HG03175 (cell line): ENCODE measurements around the gene PLEKHA5.
"Not testable (repeated sequence)": the region's sequence is repeated elsewhere in the genome, so short reads cannot be mapped to it uniquely, and the experiment has no call there.

Experiments used
- ATAC-seq: cut with Tn5 transposase; IDR thresholded peaks from one replicate; pipeline ENCODE4 v1.9.1; 2021; ENCODE audit warnings: mild to moderate bottlenecking, moderate library complexity; ENCODE audit not compliant: unreplicated experiment

PLEKHA5 gene

DNA sequence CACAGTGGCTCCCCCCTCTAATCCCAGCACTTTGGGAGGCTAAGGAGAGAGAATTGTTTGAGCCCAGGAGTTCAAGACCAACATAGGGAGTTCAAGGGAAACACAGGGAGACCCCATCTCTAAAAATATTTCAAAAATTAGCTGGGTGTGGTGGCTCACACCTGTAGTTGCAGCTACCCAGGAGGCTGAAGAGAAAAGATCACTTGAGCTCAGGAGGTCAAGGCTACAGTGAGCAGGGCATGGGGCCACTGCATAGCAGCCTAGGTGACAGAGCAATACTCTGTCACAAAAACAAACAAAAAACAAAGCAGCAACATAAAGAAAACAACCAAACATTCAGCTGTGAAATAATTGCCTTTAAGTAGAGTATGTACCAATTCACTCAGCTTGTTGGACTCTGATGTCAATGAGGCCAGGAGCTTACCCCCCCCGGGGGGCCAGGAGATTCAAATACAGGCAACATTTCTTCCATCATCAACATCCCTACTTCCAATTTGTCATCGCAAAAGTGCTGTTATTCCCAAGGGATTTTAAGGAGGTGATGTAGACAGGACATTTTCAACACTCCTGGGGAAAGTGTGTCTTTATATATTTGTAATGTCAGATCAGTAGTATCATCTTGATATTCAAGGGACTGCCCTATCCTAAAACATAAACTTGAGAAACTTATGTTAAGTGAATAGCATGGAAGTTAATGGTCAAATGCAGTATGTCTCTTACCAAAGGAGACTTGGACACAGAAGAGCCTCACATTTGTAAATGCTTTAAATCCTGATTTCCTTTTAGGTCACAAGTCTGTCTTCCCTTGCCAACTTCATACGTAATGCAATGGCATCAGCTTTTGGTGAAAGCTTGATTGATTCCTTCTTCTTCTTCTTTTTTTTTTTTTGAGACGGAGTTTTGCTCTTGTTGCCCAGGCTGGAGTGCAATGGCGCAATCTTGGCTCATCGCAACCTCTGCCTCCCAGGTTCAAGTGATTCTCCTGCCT is 269.1 kb downstream of the PLEKHA5 start:
- ATAC-seq = no peak

DNA sequence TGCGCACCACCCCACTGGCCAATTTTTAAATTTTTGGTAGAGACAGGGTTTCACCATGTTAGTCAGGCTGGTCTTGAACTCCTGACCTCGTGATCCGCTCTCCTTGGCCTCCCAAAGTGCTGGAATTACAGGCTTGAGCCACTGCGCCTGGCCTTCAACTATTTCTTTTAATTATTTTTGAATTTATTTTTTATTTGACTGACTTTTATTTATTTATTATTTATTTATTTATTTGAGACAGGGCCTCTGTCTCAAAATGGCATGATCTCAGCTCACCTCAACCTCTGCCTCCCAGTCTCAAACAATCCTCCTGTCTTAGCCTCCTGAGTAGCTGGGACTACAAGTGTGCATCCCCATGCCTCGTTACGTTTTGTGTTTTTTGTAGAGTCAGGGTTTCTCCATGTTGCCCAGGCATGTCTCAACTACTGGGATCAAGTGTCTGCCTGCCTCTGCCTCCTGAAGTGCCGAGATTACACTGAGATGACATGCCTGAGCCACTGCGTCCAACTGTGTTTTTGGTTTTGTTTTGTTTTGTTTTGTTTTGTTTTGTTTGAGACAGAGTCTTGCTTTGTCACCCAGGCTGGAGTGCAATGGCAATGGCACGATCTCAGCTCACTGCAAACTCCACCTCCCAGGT is 271.2 kb downstream of the PLEKHA5 start:
- ATAC-seq = not testable (repeated sequence)

DNA sequence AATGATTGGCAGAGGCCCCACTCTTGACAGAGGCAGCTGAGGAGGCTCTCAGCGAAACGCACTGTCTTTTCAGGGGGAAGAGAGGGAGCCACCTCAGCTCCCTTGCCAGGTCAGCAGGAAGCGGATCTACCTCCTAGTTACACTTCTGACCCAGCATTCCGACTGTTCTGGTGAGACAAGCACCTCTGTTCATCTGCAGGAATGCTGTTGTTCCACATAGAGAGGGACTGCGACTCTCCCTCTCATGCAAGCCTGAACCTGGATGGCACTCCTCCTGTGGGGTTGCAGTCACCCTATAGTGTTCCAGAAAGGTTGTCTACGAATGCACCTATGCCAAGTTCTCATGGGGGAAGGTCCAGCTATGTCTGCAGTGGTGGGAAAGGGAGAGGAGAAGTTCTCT is 272.7 kb downstream of the PLEKHA5 start:
- ATAC-seq = no peak

DNA sequence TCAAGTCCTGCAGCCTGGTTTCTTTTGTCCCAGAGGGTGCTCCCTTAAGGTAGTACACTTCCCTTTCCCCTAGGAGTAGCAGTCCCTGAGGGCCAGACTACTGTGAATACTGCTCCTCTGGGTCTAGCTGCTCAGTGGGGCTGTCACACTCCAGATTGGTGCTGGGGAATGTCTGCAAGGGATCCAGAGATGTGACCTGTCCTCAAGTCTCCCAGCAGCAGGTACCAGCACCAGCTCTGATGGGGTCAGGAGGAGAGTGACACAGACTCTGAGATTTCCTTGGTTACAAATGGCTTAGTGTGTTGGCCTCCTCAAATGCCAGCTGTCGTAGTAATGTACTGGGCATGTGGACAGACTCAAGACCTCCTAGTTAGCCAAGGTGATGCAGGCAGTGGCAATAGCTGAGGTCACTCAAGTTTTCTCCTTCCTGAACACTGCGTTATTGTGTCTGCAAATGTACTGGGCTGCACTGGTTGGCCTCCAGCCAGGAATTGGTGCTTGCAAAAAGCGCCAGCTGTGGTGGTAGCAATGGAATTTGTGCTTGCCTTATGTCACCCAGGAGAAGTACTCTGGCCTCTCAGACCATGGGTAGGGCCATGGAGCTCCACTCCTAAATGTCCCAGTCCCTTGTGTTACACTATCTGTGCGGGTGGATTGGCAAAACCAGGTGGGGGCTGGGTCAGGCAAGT is 273.4 kb downstream of the PLEKHA5 start:
- ATAC-seq = no peak

DNA sequence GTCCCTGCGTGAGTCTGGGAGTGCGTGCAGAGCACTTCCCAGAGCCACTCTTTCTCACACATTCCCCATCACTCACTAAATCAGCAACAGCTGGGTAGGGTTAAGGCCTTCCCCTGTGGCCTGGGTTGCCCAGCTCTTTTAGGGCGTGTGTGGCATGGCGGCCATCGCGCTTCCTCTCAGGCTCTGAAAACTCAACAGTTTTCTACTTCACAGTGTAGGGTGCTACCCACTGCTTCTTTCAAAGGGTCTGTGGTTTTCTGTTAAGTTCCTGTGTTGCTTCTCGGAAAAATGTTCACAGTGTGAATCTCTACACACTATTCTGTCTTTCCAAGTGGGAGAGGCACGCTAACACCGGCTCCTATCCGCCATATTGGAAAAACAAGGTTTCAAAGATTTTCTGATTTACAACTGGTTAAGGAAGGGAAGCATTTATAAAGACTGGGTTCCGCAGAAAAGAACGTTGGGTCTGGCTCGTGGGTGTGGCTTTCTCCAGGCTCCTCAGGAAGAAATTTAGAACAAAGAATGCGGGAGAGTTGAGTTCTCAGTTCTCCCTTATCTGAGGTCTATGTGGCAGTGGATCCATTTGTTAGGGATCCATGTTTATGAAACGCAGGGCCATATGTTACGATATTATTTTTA is 274.8 kb downstream of the PLEKHA5 start:
- no peak for ATAC-seq

DNA sequence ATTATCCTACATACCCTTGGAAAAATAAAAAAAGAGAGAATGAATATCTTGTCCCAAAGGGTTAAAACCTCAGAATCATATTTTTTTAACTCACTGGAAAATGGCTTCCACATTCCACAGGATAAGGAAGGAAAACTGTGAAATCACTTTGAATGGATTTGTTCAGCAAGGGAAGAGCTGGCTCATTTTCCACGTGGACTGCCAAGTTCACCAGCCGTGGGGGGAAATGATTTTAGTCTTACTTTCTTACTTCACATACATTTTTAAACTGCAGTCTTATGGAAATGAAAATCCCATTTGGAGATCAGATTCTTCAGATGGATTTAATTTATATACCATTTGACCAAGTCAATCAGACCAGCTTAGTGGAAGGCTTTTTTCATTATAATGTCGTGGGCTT is 279.8 kb downstream of the PLEKHA5 start:
- no peak for ATAC-seq

DNA sequence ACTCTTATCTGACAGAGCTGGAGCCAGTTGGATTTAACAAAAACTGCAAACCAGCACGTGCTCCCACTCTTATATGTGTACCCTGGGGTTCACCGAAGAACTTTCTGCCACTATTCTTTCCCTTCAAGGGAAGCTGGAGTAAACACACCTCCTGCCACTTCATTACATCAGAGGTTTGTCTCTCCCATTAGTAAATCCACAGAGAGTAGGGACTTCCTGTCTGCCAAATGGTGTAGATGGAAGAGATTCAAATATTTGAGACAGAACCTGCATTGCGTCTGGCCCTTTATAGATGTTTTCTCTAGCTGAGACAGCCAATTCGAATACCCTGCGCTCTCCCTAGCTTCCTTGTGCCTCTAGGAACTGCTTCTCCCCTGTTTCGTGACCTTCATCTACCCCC is 280.7 kb downstream of the PLEKHA5 start:
- ATAC-seq = no peak

DNA sequence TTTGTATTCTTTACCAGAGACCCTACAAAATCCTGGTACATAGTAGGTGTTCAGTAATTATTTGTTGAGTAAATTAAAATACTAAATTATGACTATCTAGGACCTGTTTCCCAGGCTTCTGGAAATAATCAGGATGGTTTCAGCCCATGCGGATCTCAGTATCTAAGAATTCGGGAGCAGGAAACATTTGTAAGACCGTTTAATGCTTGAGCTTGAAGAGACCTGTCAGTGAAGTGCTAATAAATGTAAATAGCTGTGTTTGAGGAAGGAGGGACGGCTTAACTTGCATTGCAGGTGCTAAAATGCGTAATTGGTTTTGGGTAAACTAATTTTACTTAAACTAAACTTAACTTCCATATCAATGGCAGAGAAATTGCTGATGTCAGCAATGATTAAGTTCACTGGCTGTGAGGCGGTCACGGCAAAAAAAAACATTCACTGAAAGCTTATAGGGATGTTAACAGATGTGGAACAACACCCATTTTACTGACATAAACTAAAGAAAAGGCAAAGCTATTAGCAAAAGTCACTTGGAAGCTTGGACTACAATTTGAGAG is 281.2 kb downstream of the PLEKHA5 start:
- ATAC-seq = no peak

DNA sequence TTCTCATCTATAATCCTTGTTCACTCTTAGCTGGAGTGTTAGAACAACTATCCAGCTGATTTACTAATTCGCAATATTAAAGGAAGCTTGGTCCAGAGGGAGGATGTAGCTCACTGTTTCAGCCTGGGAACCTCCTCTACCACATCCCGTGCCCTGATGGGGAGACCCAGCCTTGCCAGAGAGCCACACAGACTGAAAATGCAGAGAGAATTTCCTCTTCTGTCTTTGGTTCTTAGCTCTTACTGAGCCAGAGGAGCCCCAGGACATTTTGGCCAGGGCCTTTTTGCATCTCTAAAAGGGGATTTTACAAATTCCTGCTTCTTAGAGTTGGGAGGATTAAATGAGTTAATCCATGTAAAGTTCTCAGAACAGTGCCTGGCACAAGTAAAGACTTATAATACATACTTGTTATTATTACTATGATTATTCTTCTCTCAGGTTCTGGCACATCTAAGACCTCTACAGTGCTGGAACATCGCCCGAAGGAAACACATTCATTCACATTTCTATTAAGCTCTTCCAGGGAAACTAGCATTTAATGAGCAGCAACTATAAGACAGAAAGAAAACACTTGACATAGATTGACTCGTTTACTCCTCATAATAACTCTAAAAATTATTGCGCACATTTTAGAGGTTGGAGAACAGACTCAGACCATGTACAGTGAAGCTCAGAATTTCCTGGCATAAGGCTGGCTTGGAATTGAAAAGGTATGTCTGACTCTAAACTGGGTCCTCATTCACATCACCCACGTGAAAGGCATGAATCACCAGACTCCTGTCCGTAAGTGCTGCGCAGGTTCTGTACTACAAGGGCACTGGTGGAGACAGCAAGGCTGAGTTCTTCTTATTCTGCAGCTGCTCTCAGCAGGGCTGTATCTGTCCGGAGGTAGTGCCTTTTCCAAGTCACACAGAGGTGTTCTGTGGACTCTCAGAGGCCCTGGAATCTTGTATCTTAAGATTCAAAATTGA is 282.0 kb downstream of the PLEKHA5 start:
- no peak for ATAC-seq

DNA sequence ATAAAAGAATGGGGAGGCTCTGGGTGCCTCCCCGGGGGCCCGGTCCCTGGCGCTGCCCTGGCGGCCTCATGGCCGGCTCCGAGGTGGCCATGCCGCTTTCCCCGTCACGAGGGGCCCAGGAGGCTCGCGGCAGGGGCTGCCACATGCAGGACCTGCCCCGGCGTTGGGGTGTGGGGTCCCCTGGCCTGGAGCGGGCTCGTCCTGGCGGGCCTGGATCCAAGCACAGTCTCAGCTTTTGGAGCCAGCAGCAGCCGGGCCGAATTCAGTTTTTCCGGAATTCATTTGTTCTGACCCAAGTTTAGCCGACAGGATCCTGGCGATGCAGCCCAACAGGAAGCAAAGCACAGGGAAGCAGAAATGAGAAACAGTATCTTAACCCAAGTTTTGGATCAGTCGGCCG is 283.3 kb downstream of the PLEKHA5 start:
- no peak for ATAC-seq

DNA sequence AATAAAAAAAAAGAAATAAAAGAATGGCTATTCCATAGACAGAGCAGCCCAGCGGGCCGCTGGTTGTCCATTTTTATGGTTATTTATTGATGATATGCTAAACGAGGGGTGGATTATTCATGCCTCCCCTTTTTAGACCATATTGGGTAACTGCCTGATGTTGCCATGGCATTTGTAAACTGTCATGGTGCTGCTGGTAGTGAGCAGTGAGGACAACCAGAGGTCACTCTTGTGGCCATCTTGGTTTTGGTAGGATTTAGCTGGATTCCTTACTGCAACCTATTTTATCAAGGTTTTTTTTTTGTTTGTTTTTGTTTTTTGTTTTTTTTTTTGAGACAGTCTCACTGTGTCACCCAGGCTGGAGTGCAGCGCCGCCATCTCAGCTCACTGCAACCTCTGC is 284.0 kb downstream of the PLEKHA5 start:
- not testable (repeated sequence) for ATAC-seq

DNA sequence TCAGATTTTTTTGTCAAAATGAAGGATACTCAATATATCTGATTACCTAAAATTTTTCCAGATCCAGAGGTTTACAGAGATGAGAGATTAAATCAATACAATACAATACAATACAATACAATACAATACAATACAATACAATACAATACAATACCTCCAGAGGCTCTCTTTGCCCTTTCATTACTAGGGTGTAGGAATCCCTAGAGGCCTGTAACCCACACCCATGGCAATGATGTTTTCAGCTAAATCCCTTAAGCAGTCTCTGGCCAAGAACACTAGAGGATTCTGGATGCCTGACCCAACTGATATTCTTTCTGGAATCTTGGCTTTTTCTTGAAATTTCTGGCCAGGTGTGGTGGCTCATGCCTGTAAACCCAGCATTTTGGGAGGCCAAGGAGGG is 286.0 kb downstream of the PLEKHA5 start:
- ATAC-seq = no peak

DNA sequence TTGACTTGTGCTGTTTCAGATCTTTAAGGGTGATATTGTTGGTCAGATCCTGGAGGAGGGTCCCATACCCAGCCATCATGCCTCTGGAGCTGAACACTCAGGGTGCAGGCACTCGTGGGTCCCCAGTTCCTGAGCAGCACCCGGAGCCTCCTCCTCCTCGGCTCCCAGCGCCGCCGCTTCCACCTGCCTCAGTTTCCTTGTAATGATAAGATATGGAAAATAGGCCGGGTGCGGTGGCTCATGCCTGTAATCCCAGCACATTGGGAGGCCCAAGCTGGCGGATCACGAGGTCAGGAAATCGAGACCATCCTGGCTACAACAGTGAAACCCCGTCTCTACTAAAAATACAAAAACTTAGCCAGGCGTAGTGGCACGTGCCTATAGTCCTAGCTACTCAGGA is 289.6 kb downstream of the PLEKHA5 start:
- no peak for ATAC-seq

DNA sequence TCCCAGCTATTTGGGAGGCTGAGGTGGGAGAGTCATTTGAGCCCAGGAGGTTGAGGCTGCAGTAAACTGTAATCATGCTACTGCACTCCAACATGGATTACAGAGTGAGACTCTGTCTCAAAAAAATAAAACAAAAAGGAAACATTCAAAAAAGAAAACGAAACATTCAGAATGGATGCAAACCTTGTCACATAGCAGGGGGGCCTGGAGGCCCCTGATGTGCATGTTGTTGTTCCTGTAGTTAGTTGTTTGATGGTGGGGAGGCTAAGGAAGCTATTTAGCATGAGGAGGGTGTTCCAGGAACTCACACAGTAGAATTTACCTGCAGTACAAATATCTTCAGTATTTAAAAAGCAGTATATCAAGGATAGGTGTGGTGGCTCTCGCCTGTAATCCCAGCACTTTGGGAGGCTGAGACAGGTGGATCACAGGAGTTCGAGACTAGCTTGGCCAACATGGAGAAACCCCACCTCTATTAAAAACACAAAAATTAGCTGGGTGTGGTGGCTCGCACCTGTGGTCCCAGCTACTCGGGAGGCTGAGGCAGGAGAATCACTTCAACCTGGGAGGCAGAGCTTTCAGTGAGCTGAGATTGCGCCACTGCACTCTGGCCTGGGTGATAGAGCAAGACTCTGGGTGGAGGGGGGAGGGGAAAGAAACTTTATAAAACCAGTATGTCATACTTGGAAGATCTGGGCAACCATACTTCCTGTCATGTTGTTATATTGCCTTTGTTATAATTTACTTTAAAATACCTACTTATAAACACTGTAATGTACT is 292.2 kb downstream of the PLEKHA5 start:
- no peak for ATAC-seq

DNA sequence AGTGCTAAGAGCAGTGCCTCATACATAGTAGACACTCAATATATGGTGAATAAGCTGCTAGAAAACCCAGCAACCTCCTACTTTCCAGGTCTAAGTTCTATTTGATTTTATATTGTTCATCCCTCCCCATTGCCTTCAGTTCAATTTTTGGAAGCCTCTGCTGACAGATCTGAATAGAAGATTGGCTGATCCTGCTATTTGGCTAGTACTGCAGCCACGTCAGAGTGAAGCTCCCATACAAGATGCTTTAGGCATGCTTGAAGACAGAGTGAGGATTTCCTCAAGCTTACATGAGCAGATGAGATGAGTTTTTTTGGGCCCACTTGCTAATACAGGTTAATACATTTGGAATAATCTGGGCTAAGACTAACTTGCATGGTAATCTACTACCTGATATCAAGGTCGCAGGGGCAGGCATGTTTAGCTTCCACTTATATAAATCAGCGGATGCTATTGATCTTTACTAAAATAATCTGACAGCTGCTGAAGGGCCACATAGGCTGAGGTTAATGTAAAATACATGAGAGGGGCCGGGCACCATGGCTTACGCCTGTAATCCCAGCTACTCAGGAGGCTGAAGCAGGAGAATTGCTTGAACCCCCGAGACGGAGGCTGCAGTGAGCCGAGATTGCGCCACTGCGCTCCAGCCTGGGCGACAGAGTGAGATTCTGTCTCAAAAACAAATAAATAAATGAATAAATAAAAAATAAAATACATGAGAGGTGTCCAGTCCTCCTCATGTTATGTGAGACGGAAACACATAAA is 293.8 kb downstream of the PLEKHA5 start:
- no peak for ATAC-seq
